ENCODE data around the gene RPL38.

- TF ChIP-seq CTCF (IDR thresholded peaks at IDR 0.05) (no peak), POLR2A (IDR thresholded peaks at IDR 0.05) (no peak)
Observed at GRCh38 chr17:74240618-74241205, 37.2 kb downstream of the RPL38 start.

Data from esophagus squamous epithelium (tissue), 4 donors.